Measurements from ENCODE around the gene PPP2R3B.
"Not testable (repeated sequence)": the region's sequence is repeated elsewhere in the genome, so short reads cannot be mapped to it uniquely, and the experiment has no call there.

Gene PPP2R3B

DNA sequence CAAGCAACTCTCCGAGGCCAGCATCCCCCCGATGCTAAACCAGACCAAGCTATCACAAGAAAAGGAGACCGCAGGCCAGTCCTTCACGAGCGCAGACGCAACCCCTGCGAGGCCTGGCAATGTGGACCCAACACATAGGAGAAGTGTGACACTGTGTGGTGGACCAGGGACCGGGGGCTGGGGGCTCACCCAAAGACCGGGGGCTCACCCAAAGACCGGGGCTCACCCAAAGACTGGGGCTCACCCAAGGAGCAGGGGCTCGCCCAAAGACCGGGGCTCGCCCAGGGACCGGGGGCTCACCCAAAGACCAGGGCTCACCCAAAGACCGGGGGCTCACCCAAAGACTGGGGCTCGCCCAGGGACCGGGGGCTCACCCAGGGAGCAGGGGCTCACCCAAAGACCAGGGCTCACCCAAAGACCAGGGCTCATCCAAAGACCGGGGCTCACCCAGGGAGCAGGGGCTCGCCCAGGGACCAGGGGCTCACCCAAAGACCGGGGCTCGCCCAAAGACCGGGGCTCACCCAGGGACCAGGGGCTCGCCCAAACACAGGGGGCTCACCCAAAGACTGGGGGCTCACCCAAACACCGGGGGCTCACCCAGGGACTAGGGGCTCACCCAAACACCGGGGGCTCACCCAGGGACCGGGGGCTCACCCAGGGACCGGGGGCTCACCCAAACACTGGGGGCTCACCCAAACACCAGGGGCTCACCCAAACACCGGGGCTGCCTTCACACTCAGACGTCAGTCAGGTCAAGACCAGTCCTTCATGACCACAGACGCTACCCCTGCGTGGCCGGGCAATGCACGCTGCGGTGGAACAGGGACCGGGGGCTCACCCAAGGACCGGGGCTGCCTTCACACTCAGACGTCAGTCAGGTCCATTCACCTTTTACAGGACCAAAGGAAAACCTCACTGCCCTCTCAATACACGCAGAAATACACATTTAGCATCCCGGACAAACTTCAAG is 32.9 kb downstream of the PPP2R3B start:
- DNase-seq (ENCODE audit: low read depth in 2 of 2, low spot score in 1 of 2) = no peak

GRCh38 chrX:352582-353314 is 34.0 kb downstream of the PPP2R3B start:
- no peak for DNase-seq (ENCODE audit: low read depth in 2 of 2, low spot score in 1 of 2)

- no peak for DNase-seq (ENCODE audit: low read depth in 2 of 2, low spot score in 1 of 2)
Observed at GRCh38 chrX:352181-352580, 34.5 kb downstream of the PPP2R3B start.

GRCh38 chrX:351736-352135 is 35.0 kb downstream of the PPP2R3B start:
- DNase-seq (ENCODE audit: low read depth in 2 of 2, low spot score in 1 of 2) = no peak

GRCh38 chrX:351324-351641 is 35.4 kb downstream of the PPP2R3B start:
- DNase-seq (ENCODE audit: low read depth in 2 of 2, low spot score in 1 of 2) = not testable (repeated sequence)

DNA sequence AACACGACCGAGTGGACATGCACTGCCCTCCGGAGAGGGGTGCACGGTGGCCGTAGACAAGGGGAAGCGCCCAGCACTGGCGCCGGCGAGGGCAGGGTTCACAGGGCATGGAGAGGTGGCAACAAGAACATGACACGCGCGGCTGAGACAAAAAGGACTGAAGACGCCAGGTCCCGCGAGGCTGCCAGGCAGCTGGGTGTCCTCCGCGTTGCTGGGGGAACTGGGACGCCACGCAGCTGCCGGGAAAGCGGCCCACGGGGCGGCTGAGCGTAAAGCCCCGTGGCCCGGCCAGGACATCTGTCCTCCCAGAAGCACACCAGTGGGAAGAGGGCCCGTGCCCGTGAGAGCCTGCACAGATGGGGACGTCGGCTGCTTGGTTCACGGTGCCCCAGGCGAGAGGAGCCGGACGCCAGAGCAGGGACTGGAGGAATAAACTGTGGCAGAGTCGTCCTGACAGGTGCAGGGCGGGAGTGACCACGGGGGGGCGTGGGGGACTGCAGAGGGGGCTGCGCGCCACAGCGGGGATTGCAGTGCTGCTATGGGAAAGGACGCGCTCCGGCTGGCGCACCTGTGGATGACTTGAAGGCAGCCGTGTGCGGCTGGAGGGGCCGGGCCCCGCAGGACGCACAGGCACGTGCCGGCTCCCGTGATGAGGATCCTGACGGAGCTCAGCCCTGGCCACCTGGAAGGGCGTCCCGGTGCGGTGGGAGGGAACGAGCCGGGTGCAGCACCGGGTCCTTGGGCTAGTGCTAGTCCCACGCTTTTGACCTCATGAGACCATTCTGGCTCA is 36.0 kb downstream of the PPP2R3B start:
- no peak for DNase-seq (ENCODE audit: low read depth in 2 of 2, low spot score in 1 of 2)

GRCh38 chrX:350148-350533 is 36.6 kb downstream of the PPP2R3B start:
- DNase-seq (ENCODE audit: low read depth in 2 of 2, low spot score in 1 of 2) = no peak

GRCh38 chrX:349702-350101 is 37.0 kb downstream of the PPP2R3B start:
- DNase-seq (ENCODE audit: low read depth in 2 of 2, low spot score in 1 of 2) = no peak

- no peak for DNase-seq (ENCODE audit: low read depth in 2 of 2, low spot score in 1 of 2)
Observed at GRCh38 chrX:349196-349595, 37.5 kb downstream of the PPP2R3B start.

DNA sequence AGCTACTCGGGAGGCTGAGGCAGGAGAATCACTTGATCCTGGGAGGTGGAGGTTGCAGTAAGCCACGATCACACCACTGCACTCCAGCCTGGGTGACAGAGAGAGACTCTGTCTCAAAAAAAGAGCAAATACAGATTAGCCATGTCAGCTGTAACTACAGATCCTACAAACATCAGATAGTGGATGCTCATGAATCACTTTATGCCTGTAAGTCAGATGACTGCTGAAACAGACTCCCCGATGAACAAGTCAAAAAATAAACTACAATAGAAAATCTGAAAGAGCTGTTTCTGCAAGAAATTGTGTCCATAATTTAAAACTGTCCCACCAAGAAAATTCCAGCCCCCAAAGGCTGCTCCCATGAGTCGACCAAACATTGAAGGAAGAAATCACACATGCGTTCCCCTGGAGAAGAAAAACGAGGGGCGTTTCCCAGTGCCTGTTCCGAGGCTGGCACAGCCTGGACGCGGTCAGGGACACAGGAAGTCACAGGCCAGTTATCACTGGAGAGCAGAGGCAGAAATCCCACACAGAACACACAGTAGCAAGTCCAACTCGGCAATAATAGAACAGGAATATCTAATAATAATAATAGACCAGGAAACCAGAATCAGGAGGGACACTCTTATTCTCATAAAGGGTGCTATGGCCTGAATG is 38.1 kb downstream of the PPP2R3B start:
- DNase-seq (ENCODE audit: low read depth in 2 of 2, low spot score in 1 of 2) = no peak

GRCh38 chrX:347351-348117 is 39.2 kb downstream of the PPP2R3B start:
- DNase-seq (ENCODE audit: low read depth in 2 of 2, low spot score in 1 of 2) = no peak

DNA sequence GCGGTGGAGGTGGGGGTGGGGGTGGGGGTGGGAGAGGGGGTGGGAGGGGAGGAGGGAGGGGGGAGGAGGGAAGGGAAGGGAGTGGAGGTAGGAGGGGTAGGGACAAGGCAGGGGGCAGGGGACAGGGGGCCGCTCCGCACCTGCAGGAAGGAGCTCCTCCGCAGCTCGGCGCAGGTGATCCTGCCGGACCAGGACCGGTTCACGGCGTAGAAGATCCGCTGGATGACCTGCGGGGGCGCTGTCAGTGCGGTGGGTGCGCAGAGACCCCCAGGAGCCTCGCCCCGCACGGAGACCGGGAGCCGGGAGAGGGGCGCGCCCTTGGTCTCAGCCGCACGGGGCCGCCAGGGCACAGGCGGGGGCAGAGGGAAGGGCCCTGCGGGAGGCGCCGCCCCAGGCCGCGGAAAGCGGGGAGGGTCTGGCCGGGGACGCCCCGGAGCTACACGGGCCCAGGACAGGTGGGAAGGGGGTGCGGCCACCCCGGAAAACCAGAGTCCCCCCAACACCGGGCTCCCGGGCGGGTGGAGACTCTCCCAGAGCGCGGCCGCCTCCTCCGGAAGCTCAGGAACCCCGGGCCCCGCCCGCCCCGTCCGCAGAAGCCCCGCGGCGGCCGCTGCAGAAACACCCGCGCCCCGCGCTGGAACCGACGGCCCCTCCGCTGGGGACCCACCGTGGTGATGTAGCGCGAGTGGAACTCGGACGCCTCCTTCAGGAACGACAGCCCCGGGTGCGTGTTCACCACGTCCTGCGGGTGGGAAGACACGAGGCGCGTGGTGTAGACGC is 40.5 kb downstream of the PPP2R3B start:
- DNase-seq (ENCODE audit: low read depth in 2 of 2, low spot score in 1 of 2) = no peak

GRCh38 chrX:345020-345925 is 41.4 kb downstream of the PPP2R3B start:
- DNase-seq (ENCODE audit: low read depth in 2 of 2, low spot score in 1 of 2) = no peak

DNA sequence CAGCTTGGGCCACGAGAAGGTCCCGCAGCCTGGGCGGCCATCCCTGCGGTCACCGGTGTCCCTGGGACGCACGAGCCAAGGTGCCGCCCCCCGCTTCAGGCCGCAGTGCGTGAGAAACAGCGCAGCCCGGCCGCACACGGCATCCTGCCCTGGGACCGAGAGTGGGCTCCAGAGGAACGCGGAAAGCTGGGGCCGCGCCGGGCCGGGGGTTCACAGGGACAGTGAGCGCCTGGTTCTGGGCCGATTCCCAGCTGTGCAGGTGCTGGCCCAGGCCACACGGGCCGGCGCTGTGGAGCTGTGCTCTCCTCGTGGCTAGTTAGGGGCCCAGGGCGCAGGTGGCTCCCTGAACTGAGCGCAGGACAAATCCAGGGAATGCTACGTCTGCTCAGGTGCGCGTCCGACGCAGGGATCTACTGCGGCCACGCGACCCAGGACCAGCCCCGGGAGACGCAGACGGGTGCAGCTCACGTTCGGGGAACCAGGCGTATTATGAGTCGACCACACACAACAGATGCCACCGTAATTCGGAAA is 42.3 kb downstream of the PPP2R3B start:
- DNase-seq (ENCODE audit: low read depth in 2 of 2, low spot score in 1 of 2) = no peak

- DNase-seq (ENCODE audit: low read depth in 2 of 2, low spot score in 1 of 2) = no peak
Observed at GRCh38 chrX:341541-342101, 45.1 kb downstream of the PPP2R3B start.

DNA sequence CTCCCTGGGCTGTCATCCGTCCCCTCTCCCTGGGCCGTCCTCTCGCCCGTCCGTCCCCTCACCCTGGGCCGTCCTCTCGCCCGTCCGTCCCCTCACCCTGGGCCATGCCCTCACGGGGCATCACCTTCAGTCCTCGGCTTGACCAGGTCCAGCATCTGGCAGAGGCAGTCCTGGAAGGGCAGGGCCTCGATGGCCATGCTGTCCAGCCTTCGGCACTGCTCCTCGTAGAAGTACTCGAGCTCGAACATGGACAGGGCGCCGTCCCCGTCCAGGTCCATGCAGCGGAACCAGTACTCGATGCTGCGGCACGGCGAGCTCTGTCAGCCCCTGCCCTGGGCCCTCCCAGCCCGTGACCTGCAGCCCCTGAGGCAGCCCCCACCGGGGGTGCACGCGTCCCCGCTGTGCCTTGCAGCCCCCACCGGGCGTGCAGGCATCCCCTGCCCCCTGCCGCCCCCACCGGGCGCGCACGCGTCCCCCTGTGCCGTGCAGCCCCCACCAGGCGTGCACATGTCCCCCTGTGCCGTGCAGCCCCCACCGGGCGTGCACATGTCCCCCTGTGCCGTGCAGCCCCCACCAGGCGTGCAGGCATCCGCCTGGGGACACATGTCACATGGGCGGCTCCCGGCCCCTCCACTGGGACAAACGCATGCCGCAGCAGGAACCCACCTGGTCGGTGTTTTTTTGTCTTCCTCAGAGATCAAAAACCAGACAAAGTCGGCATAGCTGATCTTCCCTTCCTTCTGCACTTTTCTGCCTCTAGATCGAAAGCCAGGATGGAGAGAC is 45.9 kb downstream of the PPP2R3B start:
- no peak for DNase-seq (ENCODE audit: low read depth in 2 of 2, low spot score in 1 of 2)

DNA sequence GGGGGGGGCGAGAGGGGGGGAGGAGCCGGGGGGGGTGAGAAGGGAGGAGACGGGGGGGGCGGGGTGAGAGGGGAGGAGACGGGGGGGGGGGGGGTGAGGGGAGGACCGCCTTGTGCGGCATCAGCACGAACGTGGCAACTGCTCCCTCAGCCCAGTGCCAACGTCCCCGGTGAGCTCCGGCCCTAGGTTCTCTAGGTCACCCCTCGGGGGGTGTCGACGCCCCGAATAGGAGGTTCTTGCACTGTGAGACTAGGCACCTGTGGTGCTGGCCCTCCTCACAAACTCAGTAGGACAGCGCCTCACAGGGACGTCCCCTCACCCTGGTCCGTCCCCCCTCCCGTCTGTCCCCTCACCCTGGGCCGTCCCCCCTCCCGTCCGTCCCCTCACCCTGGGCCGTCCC is 46.6 kb downstream of the PPP2R3B start:
- DNase-seq (ENCODE audit: low read depth in 2 of 2, low spot score in 1 of 2) = no peak
